EH (cell line): ENCODE results near the gene GALNT2.

Experiments used
- DNase-seq: peaks from one replicate; pipeline ENCODE4 v3.0.0-alpha.2; 2015; ENCODE audit warnings: low read depth

GALNT2 gene

GRCh38 chr1:230130172-230130944, 63.3 kb downstream of the GALNT2 start:
- no peak for DNase-seq

- DNase-seq = no peak
These were observed 64.4 kb downstream of the GALNT2 start for GRCh38 chr1:230131457-230131856.

GRCh38 chr1:230132758-230133157, 65.7 kb downstream of the GALNT2 start:
- DNase-seq = no peak

DNA sequence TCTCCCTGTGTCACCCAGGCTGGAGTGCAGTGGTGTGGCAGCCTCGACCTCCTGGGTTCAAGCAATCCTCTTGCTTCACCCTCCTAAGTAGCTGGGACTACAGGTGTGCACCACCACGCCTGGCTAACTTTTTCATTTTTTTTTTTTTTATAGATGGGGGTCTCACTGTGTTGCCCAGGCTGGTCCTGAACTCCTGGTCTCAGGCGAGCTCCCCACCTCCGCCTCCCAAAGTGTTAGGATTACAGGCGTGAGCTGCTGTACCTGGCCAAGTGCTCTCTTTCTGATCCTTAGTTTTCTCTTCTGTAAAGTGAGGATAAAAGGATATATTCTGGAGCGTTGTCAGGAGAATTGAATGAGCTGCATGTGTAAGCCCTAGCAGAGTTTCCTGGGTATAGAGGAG, 68.7 kb downstream of the GALNT2 start:
- DNase-seq = no peak

DNA sequence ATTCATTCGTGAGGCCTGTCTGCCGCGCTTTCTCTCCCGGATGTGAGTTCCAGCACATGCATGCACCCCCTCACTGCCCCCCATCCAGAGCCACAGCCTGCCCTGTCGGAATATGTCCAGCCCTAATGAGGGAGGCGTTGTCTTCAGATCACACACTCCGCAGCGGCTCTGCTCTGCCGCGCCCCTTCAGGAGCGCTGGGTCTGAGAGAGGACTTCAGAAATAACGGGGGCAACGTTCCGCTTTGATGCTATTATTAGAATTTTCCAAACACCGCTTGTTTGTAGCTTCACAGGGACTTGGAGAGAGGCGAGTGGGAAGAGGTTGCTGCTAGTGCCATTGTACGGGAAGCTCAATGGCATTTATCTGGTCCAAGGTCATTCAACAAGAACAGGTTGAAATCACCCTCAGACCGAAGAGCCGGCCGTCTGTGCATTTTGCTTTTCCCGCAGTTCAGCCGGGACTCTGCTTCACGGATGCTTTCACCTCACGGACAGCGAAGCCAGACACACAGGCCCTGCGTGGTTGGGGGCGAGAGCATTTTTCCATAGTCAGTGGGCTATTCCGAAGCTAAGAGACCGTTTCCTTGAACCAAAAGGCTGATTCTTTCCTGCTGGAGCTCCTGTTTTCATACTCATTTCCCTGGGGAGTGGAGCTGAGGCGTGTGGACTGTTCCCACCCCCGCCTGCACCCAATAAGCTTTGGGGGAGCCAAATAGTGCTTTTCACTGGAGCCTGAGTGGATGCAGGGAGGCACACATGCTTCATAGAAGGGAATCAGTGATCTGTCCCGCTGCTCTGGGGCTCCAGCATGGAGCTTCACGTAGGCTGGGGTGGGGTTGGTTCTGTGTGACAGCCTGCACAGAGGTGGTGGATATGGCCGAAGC, 69.7 kb downstream of the GALNT2 start:
- peak; percentile 18 for DNase-seq

- no peak for DNase-seq
These were observed 70.3 kb downstream of the GALNT2 start for GRCh38 chr1:230137337-230137815.

DNA sequence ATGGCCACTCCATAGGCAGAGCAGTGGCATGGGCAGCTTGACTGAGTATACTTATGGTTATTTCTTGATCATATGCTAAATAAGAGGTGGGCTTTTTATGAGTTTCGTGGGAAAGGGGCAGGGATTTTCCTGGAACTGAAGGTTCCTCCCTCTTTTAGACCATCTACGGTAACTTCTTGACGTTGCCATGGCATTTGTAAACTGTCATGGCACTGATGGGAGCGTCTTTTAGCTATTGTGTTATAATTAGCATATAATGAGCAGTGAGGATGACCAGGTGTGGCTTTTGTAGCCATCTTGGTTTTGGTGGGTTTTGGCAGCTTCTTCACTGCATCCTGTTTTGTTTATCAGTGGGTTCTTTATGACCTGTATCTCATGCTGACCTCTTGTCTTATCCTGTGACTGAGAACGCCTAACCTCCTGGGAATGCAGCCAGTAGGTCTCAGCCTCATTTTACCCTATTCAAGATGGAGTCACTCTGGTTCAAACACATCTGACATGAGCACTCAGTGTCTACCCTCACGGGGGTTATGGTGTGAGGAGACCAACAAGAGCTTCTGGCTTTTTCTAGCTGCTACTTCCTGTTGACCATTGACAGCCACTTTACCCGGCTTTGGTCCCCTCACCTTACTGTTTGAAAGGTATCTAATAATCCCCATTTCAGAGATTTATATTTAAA, 71.7 kb downstream of the GALNT2 start:
- DNase-seq = no peak

GRCh38 chr1:230139315-230139714, 72.3 kb downstream of the GALNT2 start:
- no peak for DNase-seq

DNA sequence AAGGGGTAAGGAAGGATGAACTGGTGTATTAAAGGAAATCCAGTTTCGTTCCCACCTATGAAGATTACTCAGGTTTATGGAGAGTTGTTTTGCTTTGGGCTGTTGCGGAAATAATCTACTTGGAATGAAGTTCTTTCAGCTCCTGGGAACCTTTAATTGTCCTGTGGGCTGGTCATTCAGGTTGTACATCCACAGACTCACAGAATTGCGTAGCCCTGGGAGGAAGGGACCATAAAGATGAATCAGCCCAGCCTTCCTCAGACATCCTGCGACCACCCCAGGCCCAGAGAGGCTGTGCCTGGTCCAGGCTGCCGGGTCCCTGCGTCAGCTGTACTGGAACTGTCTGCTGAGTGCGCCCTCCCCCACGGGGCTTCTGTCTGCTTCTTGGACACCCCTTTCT, 72.7 kb downstream of the GALNT2 start:
- peak; percentile 26 for DNase-seq

DNA sequence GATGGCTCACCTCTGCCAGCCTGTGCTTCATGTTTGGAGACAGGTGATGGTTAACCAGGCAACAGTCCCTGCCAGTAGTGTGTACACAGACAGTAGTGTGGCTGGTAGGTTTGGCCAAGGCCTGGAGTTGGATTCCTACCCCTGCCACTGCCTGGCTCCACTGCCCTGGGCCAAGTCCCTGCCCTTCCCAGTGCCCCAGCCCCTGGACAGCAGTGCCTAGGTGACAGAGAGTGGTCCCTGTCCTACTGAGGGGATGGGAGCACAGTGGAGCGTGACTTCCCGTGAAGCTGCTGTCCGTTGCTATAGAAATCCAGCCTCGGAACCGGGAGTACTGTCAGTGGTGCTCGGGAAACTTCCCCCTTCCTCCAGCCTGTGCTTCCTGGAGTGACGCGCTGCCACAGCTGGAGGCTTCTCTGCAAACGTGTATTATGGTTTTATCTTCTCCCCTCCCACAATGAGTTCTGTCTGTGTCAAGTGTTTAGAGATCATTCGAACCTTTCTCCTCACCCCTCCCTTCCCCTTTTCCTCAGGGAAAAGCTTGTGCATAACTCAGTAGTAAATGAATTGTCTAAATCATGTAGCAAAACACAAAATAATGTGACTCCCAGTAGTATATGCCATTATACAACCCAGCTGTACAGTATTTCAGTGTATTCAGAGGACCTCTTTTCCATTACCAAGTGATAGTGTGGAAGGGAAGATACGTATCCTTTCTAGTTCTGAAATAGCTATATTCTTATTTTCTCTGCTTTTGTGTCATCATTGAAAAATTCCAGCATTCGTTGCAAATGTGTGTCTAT, 73.4 kb downstream of the GALNT2 start:
- DNase-seq = peak; percentile 76

DNA sequence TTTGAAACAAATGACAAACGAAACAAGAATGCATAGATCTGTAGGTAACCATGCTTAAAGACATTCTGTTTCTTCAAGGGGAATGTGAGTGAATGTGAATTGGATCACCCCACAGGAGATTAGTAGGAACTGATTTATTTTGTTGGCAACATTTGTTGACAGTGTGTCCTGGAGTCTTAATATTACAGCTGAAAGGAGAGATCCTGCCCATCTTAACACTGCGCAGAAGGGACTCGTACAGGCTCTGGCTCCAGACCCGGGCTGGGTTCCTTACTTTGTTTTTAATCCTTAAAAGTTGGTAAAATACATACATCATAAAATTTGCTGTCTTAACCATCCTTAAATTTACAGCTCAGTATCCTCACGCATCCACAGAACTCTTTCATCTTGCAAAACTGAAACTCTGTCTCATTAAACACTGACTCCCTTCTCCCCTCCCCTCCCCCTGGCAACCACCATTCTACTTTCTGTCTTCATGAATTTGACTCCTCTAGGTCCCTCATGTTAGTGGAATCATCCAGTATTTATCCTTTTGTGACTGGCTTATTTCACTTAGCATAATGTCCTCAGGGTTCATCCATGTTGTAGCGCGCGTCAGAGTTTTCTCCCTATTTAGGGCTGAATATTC, 74.1 kb downstream of the GALNT2 start:
- peak; percentile 84 for DNase-seq

- DNase-seq = no peak
These were observed 75.0 kb downstream of the GALNT2 start for GRCh38 chr1:230141797-230142607.

- no peak for DNase-seq
These were observed 75.7 kb downstream of the GALNT2 start for GRCh38 chr1:230142608-230143210.

- DNase-seq = no peak
These were observed 76.5 kb downstream of the GALNT2 start for GRCh38 chr1:230143534-230143933.

GRCh38 chr1:230144010-230144614, 77.1 kb downstream of the GALNT2 start:
- no peak for DNase-seq

- DNase-seq = no peak
These were observed 77.9 kb downstream of the GALNT2 start for GRCh38 chr1:230144758-230145504.

- no peak for DNase-seq
These were observed 78.5 kb downstream of the GALNT2 start for GRCh38 chr1:230145505-230145899.

- no peak for DNase-seq
These were observed 79.0 kb downstream of the GALNT2 start for GRCh38 chr1:230145953-230146476.
